Raji (cell line): ENCODE data around the gene DNM1.

ENCODE experiments used
- POLR2A ChIP-seq: IDR thresholded peaks from 2 replicates; pipeline ENCODE4 v1.6.1; 2011; ENCODE audit warnings: low read depth, low read length, control low read depth; ENCODE audit not compliant: insufficient read depth

Gene DNM1

DNA sequence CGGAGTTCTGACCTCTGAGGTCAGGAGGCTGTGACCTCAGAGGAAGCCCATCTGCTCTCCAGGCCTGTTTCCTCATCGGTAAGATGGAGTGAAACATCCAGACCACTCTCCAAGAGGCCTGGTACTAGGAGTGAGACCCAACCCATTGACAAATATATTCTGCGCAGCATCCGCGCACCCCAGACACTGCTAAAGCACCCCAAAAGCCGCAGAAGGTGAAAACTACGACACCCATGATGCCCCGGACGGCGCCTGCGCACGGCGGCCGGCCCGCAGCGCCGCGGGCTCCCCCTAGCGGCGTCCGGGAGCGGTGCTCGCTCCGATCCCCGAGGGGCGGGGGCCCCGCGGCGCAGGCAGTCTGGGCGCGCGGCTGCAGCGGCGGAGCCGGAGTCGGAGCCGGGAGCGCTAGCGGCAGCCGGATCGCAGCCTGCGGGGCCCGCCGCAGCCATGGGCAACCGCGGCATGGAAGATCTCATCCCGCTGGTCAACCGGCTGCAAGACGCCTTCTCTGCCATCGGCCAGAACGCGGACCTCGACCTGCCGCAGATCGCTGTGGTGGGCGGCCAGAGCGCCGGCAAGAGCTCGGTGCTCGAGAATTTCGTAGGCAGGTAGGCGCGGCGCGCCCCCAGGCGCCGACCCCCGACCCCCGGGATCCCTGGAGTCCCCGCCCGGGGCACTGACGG, at the start of gene DNM1:
Gene DNM1 (plus strand): TSS at position 356 of the 683 bp plus-strand sequence. CDS start 92 bp downstream, at position 448.
- no peak for TF ChIP-seq POLR2A

DNA sequence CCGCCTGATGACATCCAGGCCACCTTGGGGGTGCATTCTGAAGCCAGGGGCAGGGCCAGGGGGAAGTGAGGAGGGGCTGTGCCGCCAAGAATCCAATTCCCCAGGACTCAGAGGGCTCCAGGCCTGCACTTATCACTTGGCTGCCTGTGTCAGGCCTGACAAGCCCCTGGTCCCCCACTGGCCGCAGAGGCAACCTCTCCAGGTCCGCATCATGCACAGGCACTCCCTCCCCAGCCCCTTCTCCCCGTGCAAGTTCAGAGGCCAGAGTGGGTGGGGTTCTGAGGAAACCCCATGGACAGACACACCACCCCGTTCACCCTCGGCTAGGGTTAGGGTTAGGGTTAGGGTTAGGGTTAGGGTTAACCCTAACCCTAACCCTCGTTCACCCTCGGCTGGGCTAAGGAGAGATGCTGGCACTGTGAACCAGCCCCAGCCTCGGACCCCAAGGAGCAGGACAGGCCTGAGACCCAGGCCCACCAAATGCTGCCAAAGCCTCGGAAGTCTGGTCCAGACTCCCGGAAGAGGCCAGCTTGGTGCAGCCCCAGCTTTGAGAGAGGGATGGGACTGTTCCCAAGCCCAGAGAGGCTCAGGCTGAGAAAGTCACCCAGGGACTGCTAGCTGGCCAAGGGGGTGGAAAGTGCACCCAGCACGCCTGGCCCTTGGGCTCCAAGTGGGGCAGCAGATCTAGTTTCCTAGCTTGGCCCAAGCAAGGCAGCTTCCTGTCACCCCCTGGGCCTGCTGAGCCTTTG, 49.1 kb upstream of the DNM1 start:
- no peak for TF ChIP-seq POLR2A

GRCh38 chr9:128155736-128156500, 47.3 kb upstream of the DNM1 start:
- TF ChIP-seq POLR2A: no peak

DNA sequence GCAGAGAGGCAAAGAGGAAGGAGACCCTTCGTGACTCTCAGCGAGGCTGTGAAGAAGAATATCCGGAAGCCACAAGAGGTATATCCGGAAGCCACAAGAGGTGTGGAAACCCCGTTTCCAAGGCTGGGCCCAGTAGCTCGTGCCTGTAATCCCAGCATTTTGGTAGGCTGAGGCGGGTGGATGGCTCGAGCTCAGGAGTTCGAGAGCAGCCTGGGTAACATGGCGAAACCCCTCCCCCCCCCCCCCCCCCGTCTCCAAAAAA, 43.7 kb upstream of the DNM1 start:
- no peak for TF ChIP-seq POLR2A

GRCh38 chr9:128159784-128160602, 43.2 kb upstream of the DNM1 start, which contains the start of gene BBLN:
TSS of gene BBLN (plus strand) at chr9:128160265. CDS start at chr9:128160408, 143 bp downstream.
- peak; percentile 90 for TF ChIP-seq POLR2A

DNA sequence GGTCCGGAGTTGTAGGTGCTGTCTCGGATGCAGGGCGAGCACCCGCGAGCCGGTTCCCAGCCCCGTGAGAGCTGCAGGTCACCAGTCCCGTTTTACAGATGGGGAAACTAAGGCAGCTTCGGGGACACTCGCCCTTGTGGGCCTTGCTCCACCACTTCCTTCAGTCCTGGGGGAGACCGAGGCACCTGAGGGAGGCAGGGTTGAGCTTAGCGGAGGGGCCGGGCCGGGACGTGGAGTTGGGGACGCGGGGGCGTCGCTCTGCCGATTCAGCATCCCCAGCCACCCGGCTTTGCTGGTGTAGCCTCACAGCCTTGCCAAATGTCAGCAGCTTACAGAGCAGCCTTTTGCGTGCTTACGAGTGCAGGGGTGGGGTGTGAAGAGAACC, 42.6 kb upstream of the DNM1 start:
- TF ChIP-seq POLR2A: no peak

- no peak for TF ChIP-seq POLR2A
Measured at GRCh38 chr9:128161215-128161902, 41.8 kb upstream of the DNM1 start.

- no peak for TF ChIP-seq POLR2A
Measured at GRCh38 chr9:128162215-128163026, 40.8 kb upstream of the DNM1 start.

DNA sequence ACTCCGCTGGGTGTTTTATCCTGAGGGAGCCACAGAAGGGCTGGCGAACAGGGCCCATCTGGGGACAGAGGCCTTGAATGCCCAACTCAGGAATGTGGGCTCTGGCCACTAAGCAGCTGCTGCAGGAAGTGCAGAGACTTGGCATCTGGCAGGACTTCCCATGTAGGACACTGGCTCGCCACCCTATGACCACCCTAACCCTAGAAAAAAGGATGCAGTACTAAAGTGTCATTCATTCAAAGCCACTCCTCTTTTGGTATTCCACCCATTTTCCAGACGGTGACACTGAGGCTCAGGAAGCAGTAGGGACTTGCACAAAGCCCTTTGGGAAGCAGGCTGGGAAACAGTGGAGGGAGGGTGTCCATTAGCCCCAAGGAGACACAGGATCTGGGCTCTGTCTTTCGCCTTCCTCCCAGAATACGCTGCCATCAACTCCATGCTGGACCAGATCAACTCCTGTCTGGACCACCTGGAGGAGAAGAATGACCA, 40.1 kb upstream of the DNM1 start:
- no peak for TF ChIP-seq POLR2A

DNA sequence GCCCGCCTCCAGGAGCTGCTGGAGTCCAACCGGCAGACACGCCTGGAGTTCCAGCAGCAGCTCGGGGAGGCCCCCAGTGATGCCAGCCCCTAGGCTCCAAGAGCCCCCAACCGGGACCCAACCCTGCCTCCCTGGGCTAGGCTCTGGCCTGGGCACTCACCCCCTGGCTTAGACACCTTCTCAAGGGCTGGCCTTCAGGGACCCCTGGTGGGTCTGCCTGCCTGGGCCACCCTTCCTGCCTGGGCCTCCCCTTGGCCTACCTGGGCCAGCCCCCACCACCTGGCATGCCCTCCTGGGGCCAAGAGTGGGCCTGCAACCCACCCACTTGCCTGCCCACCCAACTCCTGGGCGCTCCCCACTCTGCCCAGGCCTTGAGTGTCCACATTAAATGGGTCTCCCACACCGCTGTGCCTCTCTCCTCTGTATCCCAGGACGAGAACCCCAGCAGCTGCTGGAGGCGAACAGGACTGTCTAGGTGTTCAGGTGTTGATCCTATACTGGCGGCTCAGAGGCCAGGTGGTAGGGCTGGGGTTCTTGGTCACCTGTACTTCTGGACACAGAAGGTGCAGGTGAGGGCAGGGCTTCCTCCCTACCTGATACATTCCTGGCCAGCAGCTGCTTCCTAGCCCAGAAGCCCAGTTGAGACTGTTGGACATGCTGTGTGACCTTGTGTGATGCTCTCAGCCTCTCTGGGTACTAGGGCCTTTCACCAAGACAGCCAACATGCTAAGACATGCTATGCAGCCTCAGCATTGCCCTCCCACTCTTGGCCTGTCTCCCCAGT, 39.5 kb upstream of the DNM1 start:
- no peak for TF ChIP-seq POLR2A

DNA sequence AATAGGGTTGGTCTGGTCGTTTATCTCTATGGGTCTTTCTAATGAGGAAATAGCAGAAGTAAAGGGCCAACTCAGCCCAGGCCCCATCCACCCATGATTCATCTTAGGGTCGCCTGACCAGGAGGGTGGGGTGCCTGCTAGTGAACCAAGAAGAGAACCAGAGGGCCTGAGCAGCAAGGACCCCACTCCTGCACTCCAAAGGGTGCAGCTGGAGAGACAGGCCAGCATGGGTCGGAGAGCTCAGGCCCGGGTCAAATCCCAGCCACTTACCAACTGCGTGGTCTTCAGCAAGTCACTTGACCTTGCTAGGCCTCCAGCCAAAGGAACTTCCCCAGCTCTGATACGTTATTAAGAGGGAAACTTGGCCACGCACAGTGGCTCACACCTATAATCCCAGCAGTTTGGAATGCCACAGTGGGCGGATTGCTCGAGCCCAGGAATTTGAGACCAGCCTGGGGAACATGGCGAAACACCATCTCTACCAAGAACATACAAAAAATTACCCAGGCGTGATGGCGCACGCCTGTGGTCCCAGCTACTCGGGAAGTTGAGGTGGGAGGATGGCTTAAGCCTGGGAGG, 38.8 kb upstream of the DNM1 start:
- TF ChIP-seq POLR2A: no peak

DNA sequence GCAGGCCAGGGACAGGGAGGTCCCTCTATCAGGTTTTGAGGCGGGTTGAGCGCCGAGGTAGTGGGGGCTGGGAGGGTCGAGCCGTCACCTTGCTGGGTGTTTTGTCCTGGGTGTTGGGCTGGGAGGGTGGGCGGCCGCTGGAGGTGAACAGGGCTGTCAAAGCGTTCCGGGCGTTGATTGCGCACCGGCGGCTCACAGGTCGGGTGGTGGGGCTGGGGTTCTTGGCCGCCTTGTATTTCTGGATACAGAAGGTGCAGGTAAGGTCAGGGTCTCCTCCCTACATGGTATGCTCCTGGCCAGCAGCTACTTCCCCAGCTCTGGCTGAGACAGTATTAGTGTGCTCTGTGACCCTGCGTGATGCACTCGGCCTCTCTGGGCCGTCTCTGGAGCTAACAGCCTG, 37.0 kb upstream of the DNM1 start:
- TF ChIP-seq POLR2A: no peak

DNA sequence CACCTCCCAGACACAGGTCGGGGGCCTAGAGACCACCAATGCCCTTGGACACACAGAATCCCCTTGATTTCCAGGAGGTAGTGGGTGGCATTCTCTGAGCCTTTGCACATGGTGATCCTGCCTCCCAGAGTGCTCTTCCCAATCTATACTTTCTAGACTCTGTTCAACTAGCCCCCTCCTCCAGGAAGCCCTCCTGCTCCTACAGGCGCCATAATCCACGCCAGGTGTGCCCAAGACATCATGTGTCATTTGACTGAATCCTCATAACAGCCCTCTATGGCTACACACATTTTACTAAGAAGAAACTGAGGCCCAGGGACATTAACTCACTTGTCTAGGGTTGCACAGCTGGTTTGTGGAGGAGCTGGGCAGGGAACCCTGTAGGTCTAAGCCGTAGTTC, 36.0 kb upstream of the DNM1 start:
- no peak for TF ChIP-seq POLR2A

DNA sequence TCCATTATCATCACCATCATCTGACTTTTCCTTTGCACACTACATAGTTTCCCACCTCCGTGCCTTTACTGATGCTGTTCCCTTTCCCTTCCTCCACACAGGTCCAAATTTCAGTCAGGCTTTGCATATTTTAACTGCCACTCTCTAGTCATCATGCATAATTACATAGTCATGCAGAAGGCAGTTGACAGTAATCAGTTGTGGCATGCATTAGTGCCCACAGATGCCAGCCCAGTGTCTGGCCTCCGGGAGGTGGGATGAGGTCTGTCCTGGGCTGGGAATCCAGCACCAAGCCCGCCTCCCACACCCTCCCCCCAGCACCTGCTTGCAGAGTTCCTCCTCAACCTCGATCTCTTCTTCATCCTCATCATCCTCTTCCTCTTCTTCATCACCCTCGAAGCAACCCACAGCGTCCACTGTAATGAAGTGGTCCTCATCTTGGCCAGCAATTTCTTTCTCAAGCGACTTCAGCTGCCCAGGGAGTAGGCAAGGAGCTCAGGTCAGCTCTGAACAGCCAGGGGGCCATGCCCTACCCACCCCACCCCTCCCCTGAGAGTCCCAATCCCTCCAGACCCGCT, 34.4 kb upstream of the DNM1 start:
- no peak for TF ChIP-seq POLR2A
